CD4-positive, alpha-beta memory T cell (primary cell): Measurements from ENCODE around the gene ZNF516. TPM values are rescaled to one million over a fixed set of nuclear protein-coding genes. Genes with fewer than 3 reads are reported as not detected.

Experiments used
- CTCF ChIA-PET: fragments of 350-600 bp; sonication (Branson Sonifier 250); formaldehyde crosslinking; loops from one replicate; lab custom pipeline; 2021; ENCODE audit warnings: inconsistent platforms; ENCODE audit not compliant: partially characterized antibody; lab: Charles Lee
- POLR2A ChIA-PET: fragments of 350-600 bp; sonication (Branson Sonifier 250); formaldehyde crosslinking; loops from one replicate; lab custom pipeline; 2021; ENCODE audit not compliant: partially characterized antibody; lab: Charles Lee
- DNase-seq, 5 donors: peaks; one replicate each; pipeline versions ENCODE4 v3.0.0 to v3.0.0-alpha.2; 2020 to 2022; ENCODE audit warnings: mixed read lengths in 1 of 5
- H3K27ac ChIP-seq: one replicate; pipeline ENCODE4 v1.7.0; 2013; ENCODE audit warnings: low read depth, low read length
- H3K27me3 ChIP-seq: 2 replicates; pipeline ENCODE4 v1.7.0; 2013; ENCODE audit warnings: mild to moderate bottlenecking, low read length, moderate library complexity; ENCODE audit not compliant: insufficient read depth
- H3K36me3 ChIP-seq: 2 replicates; pipeline ENCODE4 v1.7.0; 2013; ENCODE audit warnings: mild to moderate bottlenecking, low read length, moderate library complexity; ENCODE audit not compliant: insufficient read depth
- H3K4me1 ChIP-seq: 2 replicates; pipeline ENCODE4 v1.7.0; 2013; ENCODE audit warnings: mild to moderate bottlenecking, low read length, moderate library complexity; ENCODE audit not compliant: insufficient read depth
- H3K4me3 ChIP-seq, 2 donors: one replicate each; pipeline ENCODE4 v1.7.0; 2013; ENCODE audit warnings: low read length in 2 of 2, mild to moderate bottlenecking in 1 of 2
- H3K9me3 ChIP-seq, 2 donors: one replicate each; pipeline ENCODE4 v1.7.0; 2013; ENCODE audit warnings: low read length in 2 of 2, control low read depth in 1 of 2; ENCODE audit not compliant: control insufficient read depth in 1 of 2
- H3K27ac Mint-ChIP-seq, 7 donors: one replicate each; pipeline ENCODE4 v1.8.0; 2020 to 2021; ENCODE audit warnings: mixed read lengths in 7 of 7, mild to moderate bottlenecking in 6 of 7, inconsistent platforms in 3 of 7, moderate library complexity in 3 of 7
- H3K27me3 Mint-ChIP-seq, 2 donors: one replicate each; pipeline ENCODE4 v1.8.0; 2020 to 2021; ENCODE audit warnings: mixed read lengths in 2 of 2
- H3K36me3 Mint-ChIP-seq, 2 donors: one replicate each; pipeline ENCODE4 v1.8.0; 2020 to 2021; ENCODE audit warnings: mixed read lengths in 2 of 2, inconsistent platforms in 1 of 2, mild to moderate bottlenecking in 1 of 2
- H3K4me1 Mint-ChIP-seq, 4 donors: one replicate each; pipeline ENCODE4 v1.8.0; 2020 to 2021; ENCODE audit warnings: mixed read lengths in 4 of 4, mild to moderate bottlenecking in 1 of 4
- H3K4me3 Mint-ChIP-seq, 8 donors: one replicate each; pipeline ENCODE4 v1.8.0; 2020 to 2021; ENCODE audit warnings: mixed read lengths in 8 of 8, mild to moderate bottlenecking in 7 of 8, moderate library complexity in 6 of 8, inconsistent platforms in 3 of 8
- H3K9me3 Mint-ChIP-seq, 8 donors: one replicate each; pipeline ENCODE4 v1.8.0; 2020 to 2021; ENCODE audit warnings: mixed read lengths in 8 of 8, mild to moderate bottlenecking in 5 of 8, inconsistent platforms in 3 of 8, moderate library complexity in 1 of 8
- intact Hi-C: fragments of 100-400 bp; cut with micrococcal nuclease; formaldehyde crosslinking; loops from one replicate; pipeline ENCODE4 v1.15.1; 2023
- polyA plus RNA-seq, 2 donors: library from polyadenylated mRNA; unstranded; fragments of 300-500 nt; fragmentation: Illumina TruSeq; gene quantifications; one replicate each; pipeline ENCODE4 v1.2.3, GENCODE V29; 2021
- total RNA-seq, 2 experiments: library from RNA; stranded (reverse); gene quantifications; one replicate each; pipeline ENCODE4 v1.2.3, GENCODE V29; 2021

The ZNF516 gene
- total and polyA plus RNA-seq, 4 experiments from 2014 or later: 0.25 to 9.9 (median 4.9) TPM

GRCh38 chr18:76322686-76323085 lies 172.4 kb downstream of the ZNF516 start:
- H3K36me3 ChIP-seq: no peaks in the 10 kb centered on the region
- no peaks in the 10 kb centered on the region for H3K27me3 ChIP-seq
- no peak overlapping the region for H3K4me3 Mint-ChIP-seq
- no peaks in the 10 kb centered on the region for H3K4me1 ChIP-seq
- H3K9me3 ChIP-seq: no peaks in the 10 kb centered on the region
- peaks cover 17 to 23% of the 10 kb centered on the region in 2 donors for H3K27me3 Mint-ChIP-seq
- no peaks in the 10 kb centered on the region for H3K36me3 Mint-ChIP-seq
- no peak overlapping the region for H3K27ac ChIP-seq
- no peaks in the 10 kb centered on the region for H3K9me3 Mint-ChIP-seq
- no peaks in the 10 kb centered on the region for H3K4me1 Mint-ChIP-seq
- intact Hi-C loops: no loop called here
- DNase-seq: no peak
- H3K27ac Mint-ChIP-seq: no peak overlapping the region
- no peak overlapping the region for H3K4me3 ChIP-seq
- ChIA-PET POLR2A (no interaction called here), CTCF (no interaction called here)

GRCh38 chr18:76319366-76319765 lies 175.7 kb downstream of the ZNF516 start:
- Mint-ChIP-seq H3K36me3 (no peaks in the 10 kb centered on the region), H3K27me3 (peaks cover 5 to 16% of the 10 kb centered on the region in 2 donors), H3K27ac (peak overlapping the region in 1 of 7 donors; percentile 54), H3K4me3 (no peak overlapping the region), H3K4me1 (no peaks in the 10 kb centered on the region), H3K9me3 (no peaks in the 10 kb centered on the region)
- intact Hi-C loops: no loop called here
- Histone ChIP-seq H3K4me1 (no peaks in the 10 kb centered on the region), H3K9me3 (no peaks in the 10 kb centered on the region), H3K27me3 (no peaks in the 10 kb centered on the region), H3K27ac (no peak overlapping the region), H3K36me3 (no peaks in the 10 kb centered on the region), H3K4me3 (no peak overlapping the region)
- DNase-seq: no peak
- POLR2A ChIA-PET: no interaction called here
- CTCF ChIA-PET: no interaction called here

GRCh38 chr18:76318607-76319006 lies 176.4 kb downstream of the ZNF516 start:
- no peaks in the 10 kb centered on the region for H3K9me3 ChIP-seq
- intact Hi-C loops: no loop called here
- POLR2A ChIA-PET: no interaction called here
- CTCF ChIA-PET: no interaction called here
- H3K4me1 ChIP-seq: no peaks in the 10 kb centered on the region
- H3K27ac Mint-ChIP-seq: no peak overlapping the region
- peaks cover 5 to 13% of the 10 kb centered on the region in 2 donors for H3K27me3 Mint-ChIP-seq
- H3K36me3 ChIP-seq: no peaks in the 10 kb centered on the region
- H3K27ac ChIP-seq: no peak overlapping the region
- H3K27me3 ChIP-seq: no peaks in the 10 kb centered on the region
- no peaks in the 10 kb centered on the region for H3K4me1 Mint-ChIP-seq
- no peak for DNase-seq
- H3K9me3 Mint-ChIP-seq: no peaks in the 10 kb centered on the region
- no peak overlapping the region for H3K4me3 ChIP-seq
- H3K4me3 Mint-ChIP-seq: no peak overlapping the region
- no peaks in the 10 kb centered on the region for H3K36me3 Mint-ChIP-seq

- H3K27me3 ChIP-seq: no peaks in the 10 kb centered on the region
- no peak overlapping the region for H3K4me3 ChIP-seq
- ChIA-PET CTCF (no interaction called here), POLR2A (no interaction called here)
- DNase-seq: no peak
- no peak overlapping the region for H3K27ac ChIP-seq
- Mint-ChIP-seq H3K4me1 (no peaks in the 10 kb centered on the region), H3K4me3 (no peak overlapping the region), H3K27me3 (peaks cover 5 to 11% of the 10 kb centered on the region in 2 donors), H3K9me3 (no peaks in the 10 kb centered on the region), H3K36me3 (no peaks in the 10 kb centered on the region), H3K27ac (no peak overlapping the region)
- H3K36me3 ChIP-seq: no peaks in the 10 kb centered on the region
- H3K9me3 ChIP-seq: no peaks in the 10 kb centered on the region
- H3K4me1 ChIP-seq: no peaks in the 10 kb centered on the region
- intact Hi-C loops: no loop called here
Observed at GRCh38 chr18:76317136-76317535, 177.9 kb downstream of the ZNF516 start.

- DNase-seq: no peak
- Mint-ChIP-seq H3K4me3 (no peak overlapping the region), H3K9me3 (no peaks in the 10 kb centered on the region), H3K36me3 (no peaks in the 10 kb centered on the region), H3K4me1 (no peaks in the 10 kb centered on the region), H3K27me3 (peaks cover 5 to 13% of the 10 kb centered on the region in 2 donors), H3K27ac (no peak overlapping the region)
- no peak overlapping the region for H3K4me3 ChIP-seq
- H3K9me3 ChIP-seq: no peaks in the 10 kb centered on the region
- ChIA-PET CTCF (no interaction called here), POLR2A (no interaction called here)
- H3K27ac ChIP-seq: no peak overlapping the region
- no peaks in the 10 kb centered on the region for H3K4me1 ChIP-seq
- H3K27me3 ChIP-seq: no peaks in the 10 kb centered on the region
- intact Hi-C loops: no loop called here
- H3K36me3 ChIP-seq: no peaks in the 10 kb centered on the region
Observed at GRCh38 chr18:76315722-76316230, 179.3 kb downstream of the ZNF516 start.

- DNase-seq: no peak
- H3K27me3 ChIP-seq: no peaks in the 10 kb centered on the region
- H3K4me3 ChIP-seq: no peak overlapping the region
- Mint-ChIP-seq H3K4me3 (no peak overlapping the region), H3K27me3 (peaks cover 7 to 9% of the 10 kb centered on the region in 2 donors), H3K36me3 (no peaks in the 10 kb centered on the region), H3K9me3 (no peaks in the 10 kb centered on the region), H3K27ac (no peak overlapping the region), H3K4me1 (no peaks in the 10 kb centered on the region)
- intact Hi-C loops: no loop called here
- POLR2A ChIA-PET: no interaction called here
- no peaks in the 10 kb centered on the region for H3K4me1 ChIP-seq
- CTCF ChIA-PET: interaction anchor here (1.3 kb wide), 1 partner anchor 31 kb away, joined by 3 read pairs; no protein-coding TSS in a partner anchor
- no peaks in the 10 kb centered on the region for H3K36me3 ChIP-seq
- H3K27ac ChIP-seq: no peak overlapping the region
- H3K9me3 ChIP-seq: no peaks in the 10 kb centered on the region
Observed at GRCh38 chr18:76314496-76314895, 180.5 kb downstream of the ZNF516 start.

GRCh38 chr18:76314015-76314414 lies 181.0 kb downstream of the ZNF516 start:
- DNase-seq: no peak
- no peak overlapping the region for H3K4me3 Mint-ChIP-seq
- Histone ChIP-seq H3K9me3 (no peaks in the 10 kb centered on the region), H3K4me1 (no peaks in the 10 kb centered on the region), H3K4me3 (no peak overlapping the region), H3K36me3 (no peaks in the 10 kb centered on the region), H3K27ac (no peak overlapping the region), H3K27me3 (no peaks in the 10 kb centered on the region)
- no peak overlapping the region for H3K27ac Mint-ChIP-seq
- H3K4me1 Mint-ChIP-seq: no peaks in the 10 kb centered on the region
- CTCF ChIA-PET: interaction anchor here (1.3 kb wide), 1 partner anchor 31 kb away, joined by 3 read pairs; no protein-coding TSS in a partner anchor
- peaks cover 11% of the 10 kb centered on the region in 2 donors for H3K27me3 Mint-ChIP-seq
- intact Hi-C loops: no loop called here
- no peaks in the 10 kb centered on the region for H3K9me3 Mint-ChIP-seq
- H3K36me3 Mint-ChIP-seq: no peaks in the 10 kb centered on the region
- POLR2A ChIA-PET: no interaction called here
